OCI-LY1 (cell line): ENCODE data around the gene CISH.

Experiments
- H2AFZ ChIP-seq: fragments of 200-600 bp; sonication (generic), shearing (Covaris generic); 2 replicates; pipeline ENCODE4 v1.6.0; 2014; ENCODE audit warnings: antibody characterized with exemption, mild to moderate bottlenecking, low read length
- H3F3A ChIP-seq: fragments of 200-600 bp; sonication (generic), shearing (Covaris generic); 2 replicates; pipeline ENCODE4 v1.6.0; 2014; ENCODE audit warnings: mild to moderate bottlenecking, antibody characterized with exemption, low read length, moderate library complexity; ENCODE audit not compliant: insufficient read depth
- H3K27ac ChIP-seq: fragments of 200-600 bp; sonication (generic); 2 replicates; pipeline ENCODE4 v1.5.1; 2014; ENCODE audit warnings: low read length, mixed run types, mild to moderate bottlenecking, low read depth; ENCODE audit not compliant: poor library complexity, severe bottlenecking
- H3K27me3 ChIP-seq: fragments of 200-600 bp; sonication (generic); 2 replicates; pipeline ENCODE4 v1.6.0; 2014; ENCODE audit warnings: antibody characterized with exemption, mild to moderate bottlenecking, low read length, moderate library complexity; ENCODE audit not compliant: insufficient read depth
- H3K36me3 ChIP-seq: fragments of 200-600 bp; sonication (generic); 2 replicates; pipeline ENCODE4 v1.6.1; 2014; ENCODE audit warnings: mild to moderate bottlenecking, antibody characterized with exemption, low read length, moderate library complexity, mixed read lengths; ENCODE audit not compliant: insufficient read depth
- H3K4me1 ChIP-seq: fragments of 200-600 bp; sonication (generic); 2 replicates; pipeline ENCODE4 v1.5.1; 2014; ENCODE audit warnings: mild to moderate bottlenecking, low read length, moderate library complexity; ENCODE audit not compliant: insufficient read depth, severe bottlenecking
- H3K4me2 ChIP-seq: fragments of 200-600 bp; sonication (generic), shearing (Covaris generic); 2 replicates; pipeline ENCODE4 v1.6.1; 2014; ENCODE audit warnings: low read length
- H3K4me3 ChIP-seq: fragments of 200-600 bp; sonication (generic); 2 replicates; pipeline ENCODE4 v1.5.1; 2014; ENCODE audit warnings: low read length, low read depth, mild to moderate bottlenecking, mixed read lengths; ENCODE audit not compliant: poor library complexity, severe bottlenecking
- H3K79me2 ChIP-seq: fragments of 200-600 bp; shearing (Covaris generic); 2 replicates; pipeline ENCODE4 v1.6.1; 2016; ENCODE audit warnings: mixed run types, low read length, mixed read lengths; ENCODE audit not compliant: insufficient read depth
- H3K9ac ChIP-seq: fragments of 200-600 bp; sonication (generic), shearing (Covaris generic); 2 replicates; pipeline ENCODE4 v1.6.1; 2014; ENCODE audit warnings: mild to moderate bottlenecking, low read length, mixed read lengths
- H3K9me2 ChIP-seq: fragments of 200-600 bp; sonication (generic), shearing (Covaris generic); 2 replicates; pipeline ENCODE4 v1.6.1; 2014; ENCODE audit warnings: low read depth, mild to moderate bottlenecking, low read length, mixed read lengths
- H3K9me3 ChIP-seq: fragments of 200-600 bp; shearing (Covaris generic); 2 replicates; pipeline ENCODE4 v1.6.1; 2014; ENCODE audit warnings: low read length, mixed read lengths
- H4K20me1 ChIP-seq: fragments of 200-600 bp; sonication (generic), shearing (Covaris generic); 2 replicates; pipeline ENCODE4 v1.6.0; 2016; ENCODE audit warnings: mild to moderate bottlenecking, low read length; ENCODE audit not compliant: insufficient read depth
- CTCF ChIP-seq: fragments of 200-600 bp; sonication (generic), shearing (Covaris generic); IDR thresholded peaks from 2 replicates; pipeline ENCODE4 v1.5.1; 2017; ENCODE audit warnings: mild to moderate bottlenecking, antibody characterized with exemption, low read length, moderate library complexity, mixed read lengths
- EZH2 ChIP-seq: fragments of 200-600 bp; sonication (generic), shearing (Covaris generic); IDR thresholded peaks from 2 replicates; pipeline ENCODE4 v1.8.0; 2017; ENCODE audit warnings: borderline replicate concordance, mixed run types, mild to moderate bottlenecking, antibody characterized with exemption, low read length, moderate library complexity, mixed read lengths

CISH gene

GRCh38 chr3:50656417-50657195, 45.0 kb upstream of the CISH start:
- Histone ChIP-seq H3K36me3 (no peaks in the 10 kb centered on the region), H4K20me1 (no peaks in the 10 kb centered on the region), H3K9me3 (no peaks in the 10 kb centered on the region), H3F3A (no peaks in the 10 kb centered on the region), H3K9me2 (no peaks in the 10 kb centered on the region), H3K4me2 (no peak overlapping the region), H2AFZ (no peak overlapping the region), H3K27ac (no peak overlapping the region), H3K79me2 (no peaks in the 10 kb centered on the region), H3K9ac (no peak overlapping the region), H3K4me3 (no peak overlapping the region), H3K27me3 (no peaks in the 10 kb centered on the region; the same call in 1 of the 2 replicates), H3K4me1 (no peaks in the 10 kb centered on the region)
- TF ChIP-seq CTCF (no peak), EZH2 (no peak)

GRCh38 chr3:50655009-50655830, 43.6 kb upstream of the CISH start:
- Histone ChIP-seq H3K4me3 (no peak overlapping the region), H3K79me2 (no peaks in the 10 kb centered on the region), H3K36me3 (no peaks in the 10 kb centered on the region), H3K9ac (no peak overlapping the region), H3K27ac (no peak overlapping the region), H3K4me1 (no peaks in the 10 kb centered on the region), H3K9me3 (no peaks in the 10 kb centered on the region), H3K4me2 (no peak overlapping the region), H3K27me3 (no peaks in the 10 kb centered on the region; the same call in 1 of the 2 replicates), H2AFZ (no peak overlapping the region), H3K9me2 (no peaks in the 10 kb centered on the region), H4K20me1 (no peaks in the 10 kb centered on the region), H3F3A (no peaks in the 10 kb centered on the region)
- no peak for TF ChIP-seq CTCF
- TF ChIP-seq EZH2 = no peak

- Histone ChIP-seq H3F3A (no peaks in the 10 kb centered on the region), H3K27ac (no peak overlapping the region), H3K36me3 (no peaks in the 10 kb centered on the region), H3K4me1 (no peaks in the 10 kb centered on the region), H3K27me3 (no peaks in the 10 kb centered on the region; the same call in 1 of the 2 replicates), H3K4me2 (no peak overlapping the region), H3K9me2 (no peaks in the 10 kb centered on the region), H2AFZ (no peak overlapping the region), H3K4me3 (no peak overlapping the region), H3K79me2 (no peaks in the 10 kb centered on the region), H3K9ac (no peak overlapping the region), H4K20me1 (no peaks in the 10 kb centered on the region), H3K9me3 (no peaks in the 10 kb centered on the region)
- no peak for TF ChIP-seq CTCF
- no peak for TF ChIP-seq EZH2
Measured at GRCh38 chr3:50653937-50654595, 42.5 kb upstream of the CISH start.
